GM12891 (cell line): ENCODE results near the gene PCDHGA12.
"Not testable (repeated sequence)": the region's sequence is repeated elsewhere in the genome, so short reads cannot be mapped to it uniquely, and the experiment has no call there.

ENCODE experiments used
- DNase-seq: peaks from one replicate; pipeline ENCODE4 v3.0.0; 2011; ENCODE audit warnings: low spot score; ENCODE audit not compliant: insufficient read length
- FAIRE-seq: peaks from 2 replicates; lab custom pipeline; 2011; peaks lifted over from hg19 to GRCh38; lab: Jason Lieb, UNC
- PAX5 ChIP-seq: IDR thresholded peaks from 2 replicates; pipeline ENCODE4 v1.6.1; 2011; ENCODE audit warnings: low read length, moderate library complexity, mild to moderate bottlenecking; ENCODE audit not compliant: insufficient read depth, severe bottlenecking
- POLR2A ChIP-seq: IDR thresholded peaks from 2 replicates; pipeline ENCODE4 v1.6.1; 2011; ENCODE audit warnings: low read depth, low read length, control low read depth
- POLR2AphosphoS5 ChIP-seq: IDR thresholded peaks from 2 replicates; pipeline ENCODE4 v1.6.1; 2011; ENCODE audit warnings: low read depth, low read length, control low read depth
- POU2F2 ChIP-seq: IDR thresholded peaks from 2 replicates; pipeline ENCODE4 v1.6.1; 2011; ENCODE audit warnings: low read depth, mild to moderate bottlenecking, control low read depth, low read length, moderate library complexity
- SPI1 ChIP-seq: IDR thresholded peaks from 2 replicates; pipeline ENCODE4 v1.6.1; 2011; ENCODE audit warnings: low read depth, low read length, control low read depth
- TAF1 ChIP-seq: IDR thresholded peaks from 2 replicates; pipeline ENCODE4 v1.6.1; 2011; ENCODE audit warnings: low read depth, low read length, control low read depth

Gene PCDHGA12

GRCh38 chr5:141409598-141410306, 20.6 kb upstream of the PCDHGA12 start:
- FAIRE-seq, result no peak
- DNase-seq, result no peak
- TF ChIP-seq POLR2AphosphoS5, result no peak
- TF ChIP-seq PAX5, result no peak
- TF ChIP-seq POLR2A, result no peak
- TF ChIP-seq TAF1, result no peak
- TF ChIP-seq SPI1, result no peak
- no peak for TF ChIP-seq POU2F2

- FAIRE-seq (no peak), DNase-seq (no peak)
- TF ChIP-seq POLR2AphosphoS5 (no peak), SPI1 (no peak), PAX5 (no peak), POLR2A (no peak), POU2F2 (no peak), TAF1 (no peak)
Observed at GRCh38 chr5:141411575-141411974, 18.7 kb upstream of the PCDHGA12 start.

- TF ChIP-seq POLR2A, result no peak
- no peak for TF ChIP-seq POLR2AphosphoS5
- TF ChIP-seq SPI1, result no peak
- peak; percentile 61 for FAIRE-seq
- DNase-seq, result peak; percentile 70
Observed at GRCh38 chr5:141412854-141413539, 17.3 kb upstream of the PCDHGA12 start, which contains the start of gene PCDHGA10. Gene PCDHGA10, plus strand, starts transcription at chr5:141412987. Its CDS starts 189 bp downstream, at chr5:141413176.

- TF ChIP-seq TAF1, result no peak
- TF ChIP-seq POU2F2, result no peak
- no peak for TF ChIP-seq SPI1
- no peak for TF ChIP-seq PAX5
- no peak for TF ChIP-seq POLR2A
- no peak for TF ChIP-seq POLR2AphosphoS5
- FAIRE-seq (peak; percentile 40), DNase-seq (no peak)
Observed at GRCh38 chr5:141413540-141414069, 16.7 kb upstream of the PCDHGA12 start.

- not testable (repeated sequence) for DNase-seq, FAIRE-seq
Observed at GRCh38 chr5:141414548-141415274, 15.6 kb upstream of the PCDHGA12 start.

GRCh38 chr5:141415275-141415618, 15.1 kb upstream of the PCDHGA12 start:
- FAIRE-seq, result not testable (repeated sequence)

GRCh38 chr5:141417494-141418172, 12.7 kb upstream of the PCDHGA12 start, which contains the start of gene PCDHGB7:
Gene PCDHGB7, plus strand, starts transcription at chr5:141417677. Its CDS starts 183 bp downstream, at chr5:141417860.
- DNase-seq (peak; percentile 59), FAIRE-seq (peak; percentile 58)

More at GRCh38 chr5:141415275-141415618, 15.1 kb upstream of the PCDHGA12 start:
- not testable (repeated sequence) for DNase-seq

GRCh38 chr5:141419074-141419880, 11.0 kb upstream of the PCDHGA12 start:
- TF ChIP-seq POLR2A, result no peak
- no peak for TF ChIP-seq POU2F2
- TF ChIP-seq TAF1, result no peak
- no peak for TF ChIP-seq PAX5
- TF ChIP-seq POLR2AphosphoS5, result no peak
- TF ChIP-seq SPI1, result no peak
- DNase-seq (no peak), FAIRE-seq (no peak)

GRCh38 chr5:141420855-141421488, 9.3 kb upstream of the PCDHGA12 start, which contains the start of gene PCDHGA11:
Gene PCDHGA11, plus strand, starts transcription at chr5:141421051. Its CDS starts 177 bp downstream, at chr5:141421228.
- TF ChIP-seq TAF1 (no peak), POLR2AphosphoS5 (no peak), POLR2A (no peak), PAX5 (no peak), POU2F2 (no peak), SPI1 (no peak)
- no peak for DNase-seq
- peak; percentile 59 for FAIRE-seq
